BE2C (cell line): ENCODE results near the gene P2RY1. TPM values are rescaled to one million over a fixed set of nuclear protein-coding genes. Genes with fewer than 3 reads are reported as not detected.

ENCODE experiments used
- DNase-seq: peaks from one replicate; pipeline ENCODE4 v3.0.0-alpha.2; 2020
- H3K27me3 ChIP-seq: fragments of 250-450 bp; sonication (Bioruptor Pico); 2 replicates; pipeline ENCODE4 v1.5.1; 2020; ENCODE audit warnings: mild to moderate bottlenecking
- H3K36me3 ChIP-seq: fragments of 250-450 bp; sonication (Bioruptor Pico); 2 replicates; pipeline ENCODE4 v1.5.1; 2020; ENCODE audit warnings: mild to moderate bottlenecking
- H3K4me1 ChIP-seq: fragments of 250-450 bp; sonication (Bioruptor Pico); 2 replicates; pipeline ENCODE4 v1.5.1; 2020
- H3K4me3 ChIP-seq: 2 replicates; pipeline ENCODE4 v1.5.1; 2011; ENCODE audit warnings: low read depth, low read length
- H3K9me3 ChIP-seq: fragments of 250-450 bp; sonication (Bioruptor Pico); 2 replicates; pipeline ENCODE4 v1.5.1; 2020
- CTCF ChIP-seq: IDR thresholded peaks from 2 replicates; pipeline ENCODE4 v1.5.1; 2012; ENCODE audit warnings: mild to moderate bottlenecking, low read depth, low read length
- polyA plus RNA-seq: library from polyadenylated mRNA; unstranded; fragments of >200 nt; gene quantifications from one replicate; pipeline ENCODE4 v1.2.1, GENCODE V29; 2012; ENCODE audit warnings: low read depth, missing spikeins; ENCODE audit not compliant: insufficient read length, insufficient read depth

Gene P2RY1
- not detected for polyA plus RNA-seq

GRCh38 chr3:152834776-152835600 lies at the start of gene P2RY1:
P2RY1 (plus strand) TSS chr3:152835131; CDS start chr3:152835783, 652 bp downstream.
- TF ChIP-seq CTCF: peak; percentile 37
- Histone ChIP-seq H3K27me3 (peaks cover 51% of the 10 kb centered on the region), H3K36me3 (no peaks in the 10 kb centered on the region), H3K4me1 (no peaks in the 10 kb centered on the region), H3K9me3 (no peaks in the 10 kb centered on the region), H3K4me3 (peak within 1 kb of the TSS; percentile 58)
- peak; percentile 53 for DNase-seq

DNA sequence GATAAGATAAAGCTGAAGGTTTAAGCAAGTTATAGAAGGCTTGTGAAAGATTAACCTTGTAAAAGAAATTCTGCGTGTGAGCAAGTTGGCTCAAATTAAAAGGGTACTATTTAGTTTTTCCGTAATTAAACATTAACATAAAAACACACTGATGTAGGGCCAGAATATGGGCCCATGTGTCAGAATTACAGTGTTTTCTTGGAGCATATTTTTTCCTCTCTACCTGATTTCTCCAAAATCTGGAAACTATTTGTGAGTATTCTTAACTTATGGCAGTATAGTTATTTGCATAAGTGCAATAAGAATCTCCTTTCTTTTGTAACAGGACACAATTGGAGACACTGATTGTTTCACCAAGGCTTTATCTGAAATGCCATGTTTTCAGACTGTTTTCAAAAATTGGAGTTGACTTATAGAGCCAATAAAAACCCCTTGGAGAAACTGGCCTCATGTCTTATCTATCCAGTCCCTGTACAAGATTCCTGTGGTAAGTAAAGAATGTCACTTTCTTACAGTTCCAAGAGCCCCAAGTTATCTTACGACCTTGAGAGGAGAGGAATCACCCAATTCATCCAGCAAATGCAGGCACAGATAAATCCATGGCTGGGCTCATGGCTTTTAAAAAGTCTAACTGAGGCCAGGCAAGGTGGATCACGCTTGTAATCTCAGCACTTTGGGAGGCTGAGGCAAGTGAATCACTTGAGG lies 47.8 kb upstream of the P2RY1 start:
- TF ChIP-seq CTCF: no peak
- Histone ChIP-seq H3K4me1 (no peaks in the 10 kb centered on the region), H3K27me3 (no peaks in the 10 kb centered on the region), H3K36me3 (no peaks in the 10 kb centered on the region), H3K9me3 (no peaks in the 10 kb centered on the region), H3K4me3 (no peak overlapping the region)
- no peak for DNase-seq

- Histone ChIP-seq H3K36me3 (no peaks in the 10 kb centered on the region), H3K4me3 (no peak overlapping the region), H3K9me3 (no peaks in the 10 kb centered on the region), H3K4me1 (no peaks in the 10 kb centered on the region), H3K27me3 (no peaks in the 10 kb centered on the region)
- TF ChIP-seq CTCF: no peak
- no peak for DNase-seq
Observed at GRCh38 chr3:152790651-152791387, 44.1 kb upstream of the P2RY1 start.

- H3K4me3 ChIP-seq: no peak overlapping the region
- no peak for DNase-seq
- H3K27me3 ChIP-seq: no peaks in the 10 kb centered on the region
- no peaks in the 10 kb centered on the region for H3K9me3 ChIP-seq
- H3K36me3 ChIP-seq: no peaks in the 10 kb centered on the region
- no peak for TF ChIP-seq CTCF
- no peaks in the 10 kb centered on the region for H3K4me1 ChIP-seq
Observed at GRCh38 chr3:152793969-152794368, 41.0 kb upstream of the P2RY1 start.

GRCh38 chr3:152797751-152798432 lies 37.0 kb upstream of the P2RY1 start:
- Histone ChIP-seq H3K36me3 (no peaks in the 10 kb centered on the region), H3K4me1 (no peaks in the 10 kb centered on the region), H3K4me3 (no peak overlapping the region), H3K9me3 (no peaks in the 10 kb centered on the region), H3K27me3 (no peaks in the 10 kb centered on the region)
- no peak for TF ChIP-seq CTCF
- no peak for DNase-seq
